Mesothelial cell of epicardium (in vitro differentiated cells): ENCODE results near the gene MTUS2. TPM values are rescaled to one million over a fixed set of nuclear protein-coding genes. Genes with fewer than 3 reads are reported as not detected.

Experiments used
- DNase-seq, 2 experiments: peaks; one replicate each; pipeline ENCODE4 v3.0.0; 2021; ENCODE audit warnings: low spot score in 2 of 2; ENCODE audit not compliant: unreplicated experiment in 2 of 2
- H3K27ac Mint-ChIP-seq: 2 replicates; pipeline ENCODE4 v1.8.0; 2021; ENCODE audit warnings: mixed read lengths
- H3K27me3 Mint-ChIP-seq: 2 replicates; pipeline ENCODE4 v1.8.0; 2021; ENCODE audit warnings: low read depth, mixed read lengths
- H3K36me3 Mint-ChIP-seq: 2 replicates; pipeline ENCODE4 v1.8.0; 2021; ENCODE audit warnings: mixed read lengths
- H3K4me1 Mint-ChIP-seq: 2 replicates; pipeline ENCODE4 v1.8.0; 2021; ENCODE audit warnings: mixed read lengths
- H3K4me3 Mint-ChIP-seq: 2 replicates; pipeline ENCODE4 v1.8.0; 2021; ENCODE audit warnings: mild to moderate bottlenecking, moderate library complexity, mixed read lengths
- H3K9me3 Mint-ChIP-seq: 2 replicates; pipeline ENCODE4 v1.8.0; 2021; ENCODE audit warnings: mixed read lengths
- CTCF ChIP-seq: fragments of 200-600 bp; sonication (generic); IDR thresholded peaks from one replicate; pipeline ENCODE4 v1.5.0; 2021; ENCODE audit warnings: antibody characterized with exemption; ENCODE audit not compliant: unreplicated experiment
- total RNA-seq: library from RNA; stranded (reverse); gene quantifications from 3 replicates; pipeline ENCODE4 v1.2.1, GENCODE V29; 2021

The MTUS2 gene
- total RNA-seq, 1 donor from 2014 or later = 1.4 TPM

GRCh38 chr13:29496241-29496712, 676.1 kb downstream of the MTUS2 start:
- peaks cover 16% of the 10 kb centered on the region for H3K27me3 Mint-ChIP-seq
- H3K9me3 Mint-ChIP-seq = no peaks in the 10 kb centered on the region
- TF ChIP-seq CTCF = no peak
- no peaks in the 10 kb centered on the region for H3K36me3 Mint-ChIP-seq
- H3K4me3 Mint-ChIP-seq = no peak overlapping the region
- no peak for DNase-seq
- H3K27ac Mint-ChIP-seq = no peak overlapping the region
- peaks cover 14% of the 10 kb centered on the region for H3K4me1 Mint-ChIP-seq

- no peak overlapping the region for H3K27ac Mint-ChIP-seq
- no peak overlapping the region for H3K4me3 Mint-ChIP-seq
- DNase-seq = no peak
- no peaks in the 10 kb centered on the region for H3K36me3 Mint-ChIP-seq
- H3K27me3 Mint-ChIP-seq = peaks cover 16% of the 10 kb centered on the region
- no peak for TF ChIP-seq CTCF
- peaks cover 14% of the 10 kb centered on the region for H3K4me1 Mint-ChIP-seq
- H3K9me3 Mint-ChIP-seq = no peaks in the 10 kb centered on the region
Measured at GRCh38 chr13:29497137-29497654, 677.1 kb downstream of the MTUS2 start.

GRCh38 chr13:29498426-29499040, 678.4 kb downstream of the MTUS2 start:
- TF ChIP-seq CTCF = no peak
- H3K9me3 Mint-ChIP-seq = no peaks in the 10 kb centered on the region
- H3K27me3 Mint-ChIP-seq = peaks cover 23% of the 10 kb centered on the region
- no peak overlapping the region for H3K27ac Mint-ChIP-seq
- H3K4me3 Mint-ChIP-seq = no peak overlapping the region
- no peak for DNase-seq
- no peaks in the 10 kb centered on the region for H3K36me3 Mint-ChIP-seq
- H3K4me1 Mint-ChIP-seq = peaks cover 14% of the 10 kb centered on the region

GRCh38 chr13:29499506-29500165, 679.5 kb downstream of the MTUS2 start:
- H3K36me3 Mint-ChIP-seq = no peaks in the 10 kb centered on the region
- no peaks in the 10 kb centered on the region for H3K9me3 Mint-ChIP-seq
- TF ChIP-seq CTCF = no peak
- peaks cover 14% of the 10 kb centered on the region for H3K4me1 Mint-ChIP-seq
- H3K4me3 Mint-ChIP-seq = no peak overlapping the region
- peaks cover 28% of the 10 kb centered on the region for H3K27me3 Mint-ChIP-seq
- no peak overlapping the region for H3K27ac Mint-ChIP-seq
- DNase-seq = no peak

GRCh38 chr13:29500386-29500785, 680.2 kb downstream of the MTUS2 start:
- TF ChIP-seq CTCF = no peak
- Mint-ChIP-seq H3K9me3 (no peaks in the 10 kb centered on the region), H3K36me3 (no peaks in the 10 kb centered on the region), H3K27ac (no peak overlapping the region), H3K27me3 (peaks cover 35% of the 10 kb centered on the region), H3K4me1 (peaks cover 14% of the 10 kb centered on the region), H3K4me3 (no peak overlapping the region)
- no peak for DNase-seq
